ENCODE measurements around the gene CX3CR1.
"Not testable (repeated sequence)": the region's sequence is repeated elsewhere in the genome, so short reads cannot be mapped to it uniquely, and the experiment has no call there.

CX3CR1 gene

GRCh38 chr3:39264053-39264452, 15.8 kb downstream of the CX3CR1 start:
- no peak for DNase-seq

DNA sequence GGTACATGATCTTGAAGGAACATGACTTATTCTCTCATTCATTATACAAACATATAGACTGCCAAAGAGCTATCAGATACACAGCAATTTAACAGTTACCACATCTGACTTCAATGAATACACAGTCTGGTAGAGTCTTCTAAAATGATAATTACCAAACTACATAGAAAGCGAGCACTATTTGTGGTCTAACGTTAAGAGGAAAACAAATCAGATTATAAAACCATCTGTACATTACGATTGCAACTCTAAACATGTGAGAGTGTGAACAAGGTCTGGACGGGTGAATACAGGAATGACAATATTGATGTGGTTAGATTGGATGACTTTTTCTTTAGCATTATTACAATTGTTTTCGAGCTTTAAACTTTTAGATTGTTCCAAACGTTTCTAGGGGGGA, 16.3 kb downstream of the CX3CR1 start:
- no peak for DNase-seq

GRCh38 chr3:39262846-39263245, 17.0 kb downstream of the CX3CR1 start:
- DNase-seq: no peak

- DNase-seq: no peak
These were observed 18.1 kb downstream of the CX3CR1 start for GRCh38 chr3:39261726-39262125.

DNA sequence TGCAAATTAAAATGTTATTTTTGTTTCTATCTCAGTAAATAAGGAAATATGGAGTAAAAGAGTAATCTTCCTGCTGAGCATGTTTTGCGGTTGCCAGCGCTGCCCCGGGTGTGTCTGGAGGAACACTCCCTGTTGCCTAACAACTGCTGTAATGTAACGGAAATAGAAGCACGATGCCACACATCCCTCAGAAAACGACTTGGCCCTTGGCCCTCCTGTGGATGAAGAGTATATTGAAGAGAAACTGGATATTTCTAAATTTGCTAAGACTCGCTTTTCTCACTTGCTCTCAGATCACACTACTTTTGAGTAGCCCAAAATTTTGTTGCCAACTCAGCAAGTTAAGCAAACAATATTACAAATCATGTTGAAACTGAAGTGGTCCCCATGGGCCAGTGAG, 18.9 kb downstream of the CX3CR1 start:
- DNase-seq: no peak

DNA sequence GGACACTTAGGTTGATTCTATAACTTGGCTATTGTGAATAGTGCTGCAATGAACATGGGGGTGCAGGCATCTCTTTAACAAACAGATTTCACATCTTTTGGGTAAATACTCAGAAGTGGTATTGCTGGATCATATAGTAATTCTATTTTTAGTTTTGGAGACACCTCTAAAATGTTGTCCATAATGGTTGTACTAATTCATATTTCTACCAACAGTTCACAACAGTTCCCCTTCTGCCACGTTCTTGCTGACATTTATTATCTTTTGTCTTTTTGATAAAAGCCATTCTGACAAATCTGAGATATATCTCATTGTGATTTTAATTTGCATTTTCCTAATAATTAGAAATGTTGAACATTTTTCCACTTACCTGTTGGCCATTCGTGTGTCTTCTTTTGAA, 19.5 kb downstream of the CX3CR1 start:
- no peak for DNase-seq

GRCh38 chr3:39255503-39256325, 24.1 kb downstream of the CX3CR1 start:
- DNase-seq: no peak

GRCh38 chr3:39254806-39255449, 24.9 kb downstream of the CX3CR1 start:
- no peak for DNase-seq

GRCh38 chr3:39251576-39251975, 28.3 kb downstream of the CX3CR1 start:
- no peak for DNase-seq

GRCh38 chr3:39250116-39250747, 29.6 kb downstream of the CX3CR1 start:
- no peak for DNase-seq

- DNase-seq: no peak
These were observed 30.3 kb downstream of the CX3CR1 start for GRCh38 chr3:39249453-39250115.

DNA sequence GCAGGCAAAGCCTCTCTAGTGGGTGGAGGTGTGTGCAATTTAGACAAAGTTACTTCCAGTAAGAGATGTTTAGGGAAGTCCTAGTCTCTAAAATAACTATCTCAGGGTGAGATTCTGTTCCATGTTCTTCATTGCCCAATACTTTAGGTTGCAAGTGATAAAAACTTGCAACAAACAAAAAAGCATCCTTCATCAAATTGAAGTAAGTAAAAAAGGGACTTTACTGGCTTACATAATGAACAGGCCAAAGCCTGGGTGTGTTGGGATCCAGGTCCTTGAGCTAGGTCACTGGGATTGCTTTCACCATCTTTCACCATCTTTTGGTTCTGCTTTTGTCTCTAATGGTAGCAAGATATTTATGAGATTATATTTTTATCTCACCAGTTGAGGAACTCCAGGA, 38.3 kb downstream of the CX3CR1 start:
- no peak for DNase-seq

GRCh38 chr3:39237027-39237426, 42.8 kb downstream of the CX3CR1 start:
- no peak for DNase-seq

DNA sequence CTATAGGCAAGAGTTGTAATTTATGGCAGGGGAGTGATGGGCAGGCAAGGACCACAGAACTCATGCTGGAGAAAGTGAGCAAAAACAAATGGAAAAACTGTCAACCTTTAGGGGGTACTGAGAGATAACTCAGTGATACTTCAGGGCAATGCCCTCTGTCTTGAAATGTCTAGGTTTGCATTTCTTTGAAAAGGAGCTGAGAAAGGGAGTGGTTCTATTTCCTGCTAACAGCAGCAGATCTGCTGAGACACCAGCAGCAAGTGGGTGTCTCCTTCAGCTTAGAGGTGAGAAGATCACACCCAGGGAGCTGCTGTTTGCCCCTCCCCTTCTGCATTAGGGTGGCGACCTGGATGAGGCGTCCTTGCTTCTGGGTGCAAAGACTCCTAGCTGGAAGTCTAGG, 45.2 kb downstream of the CX3CR1 start:
- no peak for DNase-seq

DNA sequence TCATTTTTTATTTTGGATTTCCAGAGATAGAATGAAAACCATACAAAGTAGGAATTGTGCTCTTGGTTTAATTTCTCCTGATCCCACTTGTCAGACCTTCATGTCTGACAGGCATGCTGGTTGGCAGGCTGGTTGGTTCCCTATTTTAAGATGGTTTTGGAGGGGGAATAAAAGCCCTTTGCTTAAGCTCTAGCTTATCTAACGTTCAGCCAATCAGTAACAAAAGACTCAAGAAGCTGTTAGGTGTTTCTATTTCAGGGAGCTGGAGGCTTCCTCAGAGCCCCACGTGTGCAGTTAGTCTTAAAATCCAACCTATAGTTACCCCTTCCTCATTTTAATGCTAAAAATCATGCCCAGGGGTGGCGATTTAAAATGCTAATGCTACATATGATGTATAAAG, 47.0 kb downstream of the CX3CR1 start:
- no peak for DNase-seq

- DNase-seq: no peak
These were observed 49.4 kb downstream of the CX3CR1 start for GRCh38 chr3:39230453-39230852.

DNA sequence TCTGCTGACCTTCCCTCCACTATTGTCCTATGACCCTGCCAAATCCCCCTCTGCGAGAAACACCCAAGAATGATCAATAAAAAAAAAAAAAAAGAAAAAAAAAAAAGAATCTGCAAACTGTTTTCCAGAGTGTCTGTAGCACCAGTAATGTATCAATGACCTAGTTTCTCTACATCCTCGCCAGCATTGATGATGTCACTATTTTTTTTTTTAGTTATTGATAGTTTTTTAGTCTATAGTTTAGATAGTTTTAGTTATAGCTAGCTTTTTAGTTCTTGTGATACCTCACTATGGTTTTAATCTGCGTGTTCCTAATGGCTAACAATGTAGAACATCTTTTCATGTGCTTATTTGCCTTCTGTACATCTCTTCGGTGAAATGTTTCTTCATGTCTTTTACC, 51.3 kb downstream of the CX3CR1 start:
- no peak for DNase-seq

- not testable (repeated sequence) for DNase-seq
These were observed 52.2 kb downstream of the CX3CR1 start for GRCh38 chr3:39227596-39227995.

DNA sequence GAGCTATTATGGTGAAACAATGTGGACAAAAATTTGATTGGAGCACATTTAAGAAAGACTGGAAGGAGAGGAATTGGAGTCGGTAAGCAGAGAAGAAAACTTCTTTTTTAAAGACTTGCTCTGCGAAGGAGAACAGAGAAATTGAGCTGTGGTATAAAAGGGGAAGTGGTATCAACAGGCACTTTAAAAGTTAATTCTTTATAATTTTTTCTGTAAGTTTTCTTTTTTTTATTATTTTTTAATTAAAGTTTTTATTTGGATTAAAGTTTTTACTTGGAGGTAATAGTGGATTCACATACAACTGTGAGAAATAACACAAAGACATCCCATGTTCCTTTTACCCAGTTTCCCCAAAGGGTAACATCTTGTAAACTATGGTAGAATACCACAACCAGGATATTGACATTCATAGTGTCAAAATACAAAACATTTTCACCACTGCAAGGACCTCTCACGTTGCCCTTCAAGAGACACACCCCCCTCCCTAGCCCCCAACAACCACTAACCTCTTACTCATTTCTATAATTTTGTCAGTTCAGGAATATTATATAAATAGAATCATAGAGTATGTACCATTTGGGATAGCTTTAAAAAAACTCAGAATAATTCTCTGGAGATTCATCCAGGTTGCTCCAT, 53.6 kb downstream of the CX3CR1 start:
- no peak for DNase-seq

DNA sequence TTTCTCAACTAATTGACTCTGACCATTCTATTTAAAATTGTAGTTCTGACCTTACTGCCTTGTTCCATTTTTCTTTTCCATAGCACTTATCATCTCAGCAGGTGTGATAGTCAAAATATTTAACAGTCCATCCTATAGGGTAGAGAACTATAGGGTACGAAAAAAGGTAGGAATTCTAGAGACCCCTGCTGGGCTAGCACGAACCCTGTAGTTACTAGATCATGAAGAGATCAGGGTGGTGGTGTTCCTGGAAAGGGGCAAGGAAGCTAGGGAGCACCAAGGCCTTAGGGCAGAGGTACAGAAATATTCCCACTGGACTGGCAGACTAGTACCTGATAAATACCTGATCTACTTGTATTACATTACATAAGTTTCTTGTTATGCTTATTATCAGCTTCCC, 55.5 kb downstream of the CX3CR1 start:
- DNase-seq: no peak

GRCh38 chr3:39222939-39223338, 56.9 kb downstream of the CX3CR1 start:
- DNase-seq: no peak

DNA sequence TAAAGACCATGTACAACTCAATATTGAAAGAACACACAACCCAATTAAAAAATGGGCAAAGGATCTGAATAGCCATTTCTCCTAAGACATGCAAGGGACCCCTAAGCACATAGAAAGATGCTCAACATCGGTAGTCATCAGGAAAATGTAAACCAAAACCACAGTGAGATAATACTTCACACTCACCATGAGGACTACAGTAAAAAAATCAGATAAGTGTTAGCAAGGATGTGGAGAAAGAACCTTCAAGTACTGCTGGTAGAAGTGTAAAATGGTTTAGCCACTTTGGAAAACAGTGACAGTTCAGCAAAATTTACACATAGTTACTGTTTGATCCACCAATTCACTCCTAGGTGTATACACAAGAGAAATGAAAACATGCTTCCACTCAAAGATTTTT, 57.4 kb downstream of the CX3CR1 start:
- no peak for DNase-seq

DNA sequence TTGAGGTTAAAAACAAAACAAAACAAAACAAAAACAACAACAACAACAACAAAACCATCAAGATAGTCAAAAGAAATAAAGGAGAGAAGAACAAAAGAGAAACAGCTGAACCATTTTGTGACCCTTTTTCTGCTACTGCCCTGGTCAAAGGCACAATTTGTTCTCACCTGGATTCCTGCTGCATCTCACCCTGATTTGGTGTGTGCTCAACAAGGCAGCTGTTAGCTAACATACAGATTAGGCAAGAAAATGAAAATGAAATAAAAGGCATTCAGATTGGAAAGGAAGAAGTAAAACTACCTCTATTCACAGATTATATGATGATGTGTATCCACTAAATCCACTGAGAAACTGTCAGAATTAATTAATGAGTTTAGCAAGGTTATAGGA, 58.7 kb downstream of the CX3CR1 start:
- DNase-seq: no peak
